ENCODE results near the gene STK17B.

DNA sequence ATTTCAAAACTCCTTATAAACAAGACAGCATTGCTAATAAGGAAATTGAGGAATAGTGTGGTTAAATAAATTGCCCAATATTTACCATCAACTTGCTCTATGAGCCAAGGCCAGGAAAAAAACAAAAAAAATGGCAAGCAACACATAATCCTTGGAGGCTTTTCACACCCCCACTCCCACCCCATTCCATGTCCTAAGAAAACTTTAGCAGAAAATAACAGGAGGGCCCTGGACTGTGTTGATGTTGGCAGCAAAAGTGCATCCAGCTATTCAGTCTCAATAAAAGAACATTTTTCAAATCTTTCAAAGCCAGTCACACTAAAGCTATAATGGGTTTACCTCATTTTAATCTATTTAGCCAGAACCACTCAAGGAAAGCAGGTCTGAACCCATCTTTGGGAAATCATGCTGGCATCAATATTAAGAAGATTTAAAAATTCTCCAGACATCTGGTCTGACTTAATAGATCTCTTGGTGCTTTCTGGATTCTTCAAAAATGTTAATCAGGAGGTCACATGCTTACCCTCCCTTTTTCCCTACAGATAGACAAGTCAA lies 34.6 kb upstream of the STK17B start:
- no peak for TF ChIP-seq TAF1 (IDR thresholded peaks at IDR 0.05; ENCODE audit: low read depth, low read length)
- no peak for TF ChIP-seq POLR2A (IDR thresholded peaks at IDR 0.05; ENCODE audit: low read depth, low read length)
- no peak for TF ChIP-seq POLR2AphosphoS5 (IDR thresholded peaks at IDR 0.05; ENCODE audit: low read depth, low read length)
- TF ChIP-seq PAX5 (IDR thresholded peaks at IDR 0.05; ENCODE audit: insufficient read depth, low read length, severe bottlenecking) = no peak
- no peak for TF ChIP-seq SPI1 (IDR thresholded peaks at IDR 0.05; ENCODE audit: low read depth, low read length)
- TF ChIP-seq POU2F2 (IDR thresholded peaks at IDR 0.05; ENCODE audit: low read depth, low read length) = no peak
